Measurements from ENCODE around the gene TANC1.
"Not testable (repeated sequence)": the region's sequence is repeated elsewhere in the genome, so short reads cannot be mapped to it uniquely, and the experiment has no call there.

The TANC1 gene

GRCh38 chr2:159015823-159016222 lies 47.4 kb downstream of the TANC1 start:
- DNase-seq: no peak
- H3K4me3 Mint-ChIP-seq: no peak overlapping the region
- H3K27me3 Mint-ChIP-seq: no peaks in the 10 kb centered on the region
- H3K27ac Mint-ChIP-seq: no peak overlapping the region
- peaks cover 3% of the 10 kb centered on the region for H3K4me1 Mint-ChIP-seq (ENCODE audit: low read depth)
- H3K9me3 Mint-ChIP-seq: peaks cover 23% of the 10 kb centered on the region
- peaks cover 4% of the 10 kb centered on the region for H3K36me3 Mint-ChIP-seq (ENCODE audit: low read depth)

DNA sequence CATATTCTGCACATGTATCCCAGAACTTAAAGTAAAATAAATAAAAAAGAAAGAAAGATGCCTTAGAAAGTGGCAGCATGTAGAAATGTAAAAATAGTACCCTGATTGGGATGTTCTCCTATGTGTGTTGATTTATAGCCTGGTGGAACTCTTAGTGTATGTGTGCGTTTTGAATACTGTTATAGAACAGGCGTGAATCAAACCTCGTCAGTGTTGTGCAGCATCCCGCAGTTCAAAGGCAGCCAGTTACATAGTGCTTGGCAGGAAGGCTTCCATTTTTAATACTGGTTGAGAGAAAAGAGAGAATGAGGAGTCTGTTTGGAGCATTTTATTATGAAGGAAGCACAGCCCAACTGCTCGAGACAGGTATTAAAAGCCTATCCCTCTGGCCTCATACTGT lies 49.4 kb downstream of the TANC1 start:
- Mint-ChIP-seq H3K27me3 (no peaks in the 10 kb centered on the region), H3K9me3 (peaks cover 23% of the 10 kb centered on the region), H3K4me1 (ENCODE audit: low read depth) (no peaks in the 10 kb centered on the region), H3K36me3 (ENCODE audit: low read depth) (peaks cover 4% of the 10 kb centered on the region), H3K4me3 (no peak overlapping the region), H3K27ac (no peak overlapping the region)
- DNase-seq: no peak

- peaks cover 4% of the 10 kb centered on the region for H3K36me3 Mint-ChIP-seq (ENCODE audit: low read depth)
- H3K4me1 Mint-ChIP-seq (ENCODE audit: low read depth): no peaks in the 10 kb centered on the region
- no peak for DNase-seq
- peaks cover 22% of the 10 kb centered on the region for H3K9me3 Mint-ChIP-seq
- no peak overlapping the region for H3K4me3 Mint-ChIP-seq
- H3K27ac Mint-ChIP-seq: no peak overlapping the region
- H3K27me3 Mint-ChIP-seq: peaks cover 2% of the 10 kb centered on the region
Observed at GRCh38 chr2:159019021-159019420, 50.6 kb downstream of the TANC1 start.

- no peak for DNase-seq
Observed at GRCh38 chr2:159022019-159022418, 53.6 kb downstream of the TANC1 start.

DNA sequence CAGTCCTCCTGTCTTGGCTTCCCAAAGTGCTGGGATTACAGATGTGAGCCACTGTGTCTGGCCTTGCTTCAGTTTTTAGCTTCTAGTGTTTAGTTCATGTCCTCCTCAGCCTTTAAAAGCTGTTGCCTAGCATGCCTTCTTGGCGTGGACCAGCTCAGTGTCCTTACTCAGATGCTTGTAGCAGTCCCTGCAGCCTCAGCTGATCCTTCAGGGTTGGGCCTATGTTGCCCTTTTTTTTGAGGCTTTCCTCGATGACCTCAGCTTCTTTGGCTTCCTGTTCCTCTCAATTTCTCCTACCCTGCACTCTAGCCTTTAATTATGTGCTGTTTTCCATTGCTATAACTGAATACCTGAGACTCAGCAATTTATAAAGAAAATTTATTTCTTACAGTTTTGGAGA lies 57.7 kb downstream of the TANC1 start:
- no peak overlapping the region for H3K4me3 Mint-ChIP-seq
- H3K27ac Mint-ChIP-seq: no peak overlapping the region
- no peak for DNase-seq
- H3K36me3 Mint-ChIP-seq (ENCODE audit: low read depth): no peaks in the 10 kb centered on the region
- H3K4me1 Mint-ChIP-seq (ENCODE audit: low read depth): no peaks in the 10 kb centered on the region
- no peaks in the 10 kb centered on the region for H3K9me3 Mint-ChIP-seq
- peaks cover 2% of the 10 kb centered on the region for H3K27me3 Mint-ChIP-seq

More at GRCh38 chr2:159022019-159022418, 53.6 kb downstream of the TANC1 start:
- Mint-ChIP-seq H3K36me3 (ENCODE audit: low read depth) (no peaks in the 10 kb centered on the region), H3K27ac (no peak overlapping the region), H3K27me3 (peaks cover 2% of the 10 kb centered on the region), H3K9me3 (no peaks in the 10 kb centered on the region), H3K4me1 (ENCODE audit: low read depth) (no peaks in the 10 kb centered on the region), H3K4me3 (no peak overlapping the region)

- Mint-ChIP-seq H3K9me3 (no peaks in the 10 kb centered on the region), H3K4me1 (ENCODE audit: low read depth) (no peaks in the 10 kb centered on the region), H3K27ac (no peak overlapping the region), H3K27me3 (no peaks in the 10 kb centered on the region), H3K4me3 (no peak overlapping the region), H3K36me3 (ENCODE audit: low read depth) (no peaks in the 10 kb centered on the region)
- DNase-seq: no peak
Observed at GRCh38 chr2:159028776-159029175, 60.3 kb downstream of the TANC1 start.

DNA sequence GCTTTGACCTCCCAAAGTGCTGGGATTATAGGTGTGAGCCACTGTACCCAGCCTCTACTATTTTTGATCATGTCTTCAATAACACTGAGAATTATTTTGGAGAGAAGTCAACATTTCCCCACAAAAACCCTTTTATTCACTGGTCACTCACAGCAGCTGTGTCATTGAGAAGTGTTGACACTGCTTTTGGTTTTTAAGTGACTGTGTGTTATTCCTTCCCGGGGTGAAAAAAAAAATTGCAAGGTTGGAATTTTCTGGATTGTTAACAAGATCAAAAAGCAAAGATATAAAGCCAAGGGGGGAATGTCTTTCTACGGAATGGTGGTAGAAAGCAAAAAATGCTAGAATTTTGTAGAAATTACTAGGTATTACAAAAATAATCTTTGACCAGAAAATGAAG lies 61.5 kb downstream of the TANC1 start:
- H3K27ac Mint-ChIP-seq: no peak overlapping the region
- H3K27me3 Mint-ChIP-seq: no peaks in the 10 kb centered on the region
- H3K4me3 Mint-ChIP-seq: no peak overlapping the region
- no peak for DNase-seq
- no peaks in the 10 kb centered on the region for H3K9me3 Mint-ChIP-seq
- no peaks in the 10 kb centered on the region for H3K36me3 Mint-ChIP-seq (ENCODE audit: low read depth)
- no peaks in the 10 kb centered on the region for H3K4me1 Mint-ChIP-seq (ENCODE audit: low read depth)

DNA sequence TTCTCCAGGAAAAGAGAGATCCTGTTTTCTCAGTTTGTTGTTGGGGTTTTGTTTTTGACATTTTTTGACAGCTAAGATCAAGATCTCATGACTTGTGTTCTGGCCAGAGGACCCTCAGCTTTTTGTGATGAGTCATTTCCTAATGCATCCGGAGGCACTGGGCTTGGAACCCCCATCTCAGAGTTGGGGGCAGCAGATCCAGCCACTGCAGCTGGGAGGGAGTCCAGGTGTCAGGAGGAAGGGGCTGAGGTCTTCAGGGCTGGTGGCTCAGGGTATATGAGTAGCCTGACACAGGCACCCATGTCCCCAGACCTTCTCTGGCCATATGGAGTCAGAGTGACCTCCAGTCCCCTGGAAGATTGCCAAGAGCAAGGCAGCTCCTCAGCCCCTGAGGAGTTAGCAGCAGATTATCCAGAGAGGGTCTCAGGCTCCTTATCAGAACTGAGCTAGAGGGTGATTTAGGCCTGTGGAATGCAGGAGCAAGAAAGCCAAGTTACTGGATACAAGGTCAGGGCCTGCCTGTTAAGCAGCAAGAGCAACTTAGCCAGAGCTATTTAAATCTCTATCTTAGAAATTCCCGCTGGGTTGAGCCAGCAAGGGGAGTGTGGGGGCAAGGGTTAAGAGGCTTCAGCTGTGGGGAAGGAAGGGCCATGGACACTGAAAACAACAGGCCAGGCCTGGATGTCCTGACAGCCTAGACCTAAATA lies 62.4 kb downstream of the TANC1 start:
- DNase-seq: no peak
- no peaks in the 10 kb centered on the region for H3K4me1 Mint-ChIP-seq (ENCODE audit: low read depth)
- no peaks in the 10 kb centered on the region for H3K27me3 Mint-ChIP-seq
- no peaks in the 10 kb centered on the region for H3K36me3 Mint-ChIP-seq (ENCODE audit: low read depth)
- no peak overlapping the region for H3K27ac Mint-ChIP-seq
- H3K4me3 Mint-ChIP-seq: no peak overlapping the region
- H3K9me3 Mint-ChIP-seq: no peaks in the 10 kb centered on the region

- Mint-ChIP-seq H3K27me3 (no peaks in the 10 kb centered on the region), H3K36me3 (ENCODE audit: low read depth) (no peaks in the 10 kb centered on the region), H3K9me3 (peaks cover 3% of the 10 kb centered on the region), H3K27ac (no peak overlapping the region), H3K4me1 (ENCODE audit: low read depth) (no peaks in the 10 kb centered on the region), H3K4me3 (no peak overlapping the region)
- DNase-seq: no peak
Observed at GRCh38 chr2:159032146-159032545, 63.7 kb downstream of the TANC1 start.

- H3K4me3 Mint-ChIP-seq: no peak overlapping the region
- no peaks in the 10 kb centered on the region for H3K36me3 Mint-ChIP-seq (ENCODE audit: low read depth)
- H3K9me3 Mint-ChIP-seq: peaks cover 3% of the 10 kb centered on the region
Observed at GRCh38 chr2:159032580-159032979, 64.1 kb downstream of the TANC1 start.

DNA sequence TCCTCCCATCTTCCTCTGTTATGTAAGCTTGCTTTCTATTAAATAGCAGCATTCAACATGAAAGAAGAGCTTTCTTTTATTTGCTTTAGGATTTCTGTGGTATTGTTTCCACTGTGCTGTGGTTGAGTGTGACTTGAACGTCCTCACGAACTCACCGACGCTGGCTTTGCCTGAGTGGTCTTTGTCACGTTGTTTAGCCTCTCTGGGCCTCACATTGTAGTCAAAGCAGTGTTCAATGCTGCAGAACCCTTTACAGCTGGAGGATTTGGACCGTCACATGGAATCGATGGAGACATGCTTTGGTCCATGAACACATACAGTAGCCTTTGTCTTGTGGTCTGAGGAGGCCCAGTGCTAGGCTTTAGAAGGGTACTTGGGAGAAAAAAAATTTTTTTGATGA lies 66.3 kb downstream of the TANC1 start:
- no peak overlapping the region for H3K27ac Mint-ChIP-seq

More at GRCh38 chr2:159032580-159032979, 64.1 kb downstream of the TANC1 start:
- DNase-seq: no peak
- Mint-ChIP-seq H3K4me1 (ENCODE audit: low read depth) (no peaks in the 10 kb centered on the region), H3K27me3 (no peaks in the 10 kb centered on the region), H3K27ac (no peak overlapping the region)

GRCh38 chr2:159035790-159036411 lies 67.5 kb downstream of the TANC1 start:
- Mint-ChIP-seq H3K9me3 (peaks cover 5% of the 10 kb centered on the region), H3K27me3 (no peaks in the 10 kb centered on the region), H3K4me1 (ENCODE audit: low read depth) (no peaks in the 10 kb centered on the region), H3K36me3 (ENCODE audit: low read depth) (no peaks in the 10 kb centered on the region), H3K27ac (no peak overlapping the region), H3K4me3 (no peak overlapping the region)
- no peak for DNase-seq

More for the DNA sequence above, 66.3 kb downstream of the TANC1 start:
- Mint-ChIP-seq H3K9me3 (peaks cover 5% of the 10 kb centered on the region), H3K27me3 (no peaks in the 10 kb centered on the region), H3K4me1 (ENCODE audit: low read depth) (no peaks in the 10 kb centered on the region), H3K4me3 (no peak overlapping the region), H3K36me3 (ENCODE audit: low read depth) (no peaks in the 10 kb centered on the region)
- DNase-seq: no peak

GRCh38 chr2:159036461-159036860 lies 68.0 kb downstream of the TANC1 start:
- H3K4me3 Mint-ChIP-seq, H3K9me3 Mint-ChIP-seq, H3K27ac Mint-ChIP-seq: not testable (repeated sequence)

GRCh38 chr2:159041328-159041727 lies 72.9 kb downstream of the TANC1 start:
- not testable (repeated sequence) for H3K27ac Mint-ChIP-seq

More at GRCh38 chr2:159036461-159036860, 68.0 kb downstream of the TANC1 start:
- H3K27me3 Mint-ChIP-seq; H3K36me3 Mint-ChIP-seq (ENCODE audit: low read depth); DNase-seq; H3K4me1 Mint-ChIP-seq (ENCODE audit: low read depth): not testable (repeated sequence)

GRCh38 chr2:159042115-159042850 lies 73.8 kb downstream of the TANC1 start:
- no peaks in the 10 kb centered on the region for H3K36me3 Mint-ChIP-seq (ENCODE audit: low read depth)
- H3K4me1 Mint-ChIP-seq (ENCODE audit: low read depth): no peaks in the 10 kb centered on the region
- peaks cover 16% of the 10 kb centered on the region for H3K27me3 Mint-ChIP-seq
- DNase-seq: no peak
- no peak overlapping the region for H3K4me3 Mint-ChIP-seq
- H3K9me3 Mint-ChIP-seq: peaks cover 2% of the 10 kb centered on the region
- no peak overlapping the region for H3K27ac Mint-ChIP-seq

More at GRCh38 chr2:159041328-159041727, 72.9 kb downstream of the TANC1 start:
- not testable (repeated sequence) for H3K9me3 Mint-ChIP-seq; H3K4me3 Mint-ChIP-seq; H3K4me1 Mint-ChIP-seq (ENCODE audit: low read depth); DNase-seq; H3K36me3 Mint-ChIP-seq (ENCODE audit: low read depth)
- peaks cover 16% of the 10 kb centered on the region for H3K27me3 Mint-ChIP-seq

All from activated T-cell treated with anti-CD3 and anti-CD28 coated beads, Interleukin-2, amount 50 U/mL, for 24 hours (primary cell).